IMR-90 (cell line): ENCODE measurements around the gene RGS7BP. TPM values are rescaled to one million over a fixed set of nuclear protein-coding genes. Genes with fewer than 3 reads are reported as not detected.

Experiments
- ATAC-seq: fragments of 200-7000 bp; cut with Tn5 transposase; 2 replicates; pipeline ENCODE4 v1.9.1; 2020; ENCODE audit warnings: low read depth, mild to moderate bottlenecking, moderate library complexity
- BruUV-seq: library from RNA; stranded (reverse); fragments of 400-500 nt; replicated peaks from 2 replicates; lab custom pipeline; 2021; lab: Mats Ljungman, UMichigan
- CTCF ChIA-PET: fragments of 300-600 bp; formaldehyde crosslinking; extraction: SDS; loops from one replicate; lab custom pipeline; 2021; ENCODE audit warnings: antibody characterized with exemption; lab: Yijun Ruan, JAX
- POLR2A ChIA-PET: fragments of 300-600 bp; sonication (Branson Sonifier 250); formaldehyde crosslinking; loops from one replicate; lab custom pipeline; 2022; ENCODE audit warnings: antibody characterized with exemption; ENCODE audit not compliant: unreplicated experiment; lab: Charles Lee
- DNase-seq: peaks from one replicate; pipeline ENCODE4 v3.0.0; 2013
- H2AFZ ChIP-seq: replicated peaks from 2 replicates; pipeline ENCODE3; 2013; ENCODE audit warnings: low read length, mild to moderate bottlenecking; ENCODE audit not compliant: poor library complexity
- H2AK5ac ChIP-seq: 2 replicates; pipeline ENCODE4 v1.6.1; 2013; ENCODE audit warnings: low read depth, low read length, inconsistent platforms
- H2AK9ac ChIP-seq: replicated peaks from 2 replicates; pipeline ENCODE3; 2013; ENCODE audit warnings: mild to moderate bottlenecking, low read depth, low read length, moderate library complexity; ENCODE audit not compliant: poor library complexity
- H2BK120ac ChIP-seq: 2 replicates; pipeline ENCODE4 v1.6.1; 2013; ENCODE audit warnings: low read depth, low read length, inconsistent platforms
- H2BK15ac ChIP-seq: 3 replicates; pipeline ENCODE4 v1.6.1; 2013; ENCODE audit warnings: low read depth, low read length, inconsistent platforms
- H2BK20ac ChIP-seq: 2 replicates; pipeline ENCODE4 v1.6.1; 2013; ENCODE audit warnings: low read depth, mild to moderate bottlenecking, inconsistent platforms, low read length, moderate library complexity
- H2BK5ac ChIP-seq: 2 replicates; pipeline ENCODE4 v1.6.1; 2013; ENCODE audit warnings: mild to moderate bottlenecking, low read depth, low read length, inconsistent platforms; ENCODE audit not compliant: poor library complexity, severe bottlenecking
- H3K14ac ChIP-seq: replicated peaks from 2 replicates; pipeline ENCODE4 v1.6.1; 2013; ENCODE audit warnings: low read depth, low read length, inconsistent platforms
- H3K18ac ChIP-seq: 2 replicates; pipeline ENCODE4 v1.6.1; 2013; ENCODE audit warnings: low read depth, low read length, control low read depth
- H3K23ac ChIP-seq: 2 replicates; pipeline ENCODE4 v1.6.1; 2013; ENCODE audit warnings: low read depth, low read length, inconsistent platforms
- H3K27ac ChIP-seq: 2 replicates; pipeline ENCODE4 v1.5.1; 2013; ENCODE audit warnings: mild to moderate bottlenecking, control low read depth, low read length; ENCODE audit not compliant: insufficient read depth
- H3K27me3 ChIP-seq: 2 replicates; pipeline ENCODE4 v1.6.1; 2013; ENCODE audit warnings: low read length; ENCODE audit not compliant: control insufficient read depth, insufficient read depth
- H3K36me3 ChIP-seq: 2 replicates; pipeline ENCODE4 v1.6.1; 2013; ENCODE audit warnings: low read length, mixed read lengths; ENCODE audit not compliant: control insufficient read depth, insufficient read depth
- H3K4ac ChIP-seq: 2 replicates; pipeline ENCODE4 v1.6.1; 2013; ENCODE audit warnings: low read depth, low read length, inconsistent platforms
- H3K4me1 ChIP-seq: 2 replicates; pipeline ENCODE4 v1.6.1; 2013; ENCODE audit warnings: low read length, mixed read lengths; ENCODE audit not compliant: control insufficient read depth, insufficient read depth
- H3K4me2 ChIP-seq: 2 replicates; pipeline ENCODE4 v1.6.1; 2013; ENCODE audit warnings: low read depth, mild to moderate bottlenecking, control low read depth, low read length, moderate library complexity
- H3K4me3 ChIP-seq: 2 replicates; pipeline ENCODE4 v1.5.1; 2013; ENCODE audit warnings: low read depth, mild to moderate bottlenecking, control low read depth, low read length, moderate library complexity; ENCODE audit not compliant: insufficient read depth
- H3K56ac ChIP-seq: 2 replicates; pipeline ENCODE4 v1.6.1; 2013; ENCODE audit warnings: low read length, inconsistent platforms; ENCODE audit not compliant: insufficient read depth; ENCODE audit errors: extremely low read depth
- H3K79me1 ChIP-seq, 2 experiments: 2 replicates each; pipeline ENCODE4 v1.6.1; 2013; ENCODE audit warnings: low read length in 2 of 2, inconsistent platforms in 1 of 2, low read depth in 1 of 2
- H3K9ac ChIP-seq: 2 replicates; pipeline ENCODE4 v1.6.1; 2013; ENCODE audit warnings: low read depth, low read length, control low read depth
- H3K9me1 ChIP-seq: 2 replicates; pipeline ENCODE4 v1.6.1; 2013; ENCODE audit warnings: low read length, inconsistent platforms; ENCODE audit not compliant: insufficient read depth
- H3K9me3 ChIP-seq: 2 replicates; pipeline ENCODE4 v1.6.1; 2013; ENCODE audit warnings: low read length; ENCODE audit not compliant: control insufficient read depth, insufficient read depth
- H4K20me1 ChIP-seq: 2 replicates; pipeline ENCODE4 v1.6.1; 2013; ENCODE audit warnings: low read length, inconsistent platforms; ENCODE audit not compliant: insufficient read depth
- H4K5ac ChIP-seq: 2 replicates; pipeline ENCODE4 v1.6.1; 2013; ENCODE audit warnings: mild to moderate bottlenecking, low read depth, low read length, control low read depth
- H4K8ac ChIP-seq, 2 experiments: 2 replicates each; pipeline ENCODE4 v1.6.1; 2013; ENCODE audit warnings: low read depth in 2 of 2, low read length in 2 of 2, control low read depth in 1 of 2, inconsistent platforms in 1 of 2
- H4K91ac ChIP-seq: 2 replicates; pipeline ENCODE4 v1.6.1; 2013; ENCODE audit warnings: low read depth, low read length, inconsistent platforms; ENCODE audit not compliant: insufficient read depth
- BHLHE40 ChIP-seq: fragments of 150-350 bp; IDR thresholded peaks from 2 replicates; pipeline ENCODE4 v1.6.1; 2016; ENCODE audit warnings: mild to moderate bottlenecking, low read depth, low read length
- CEBPB ChIP-seq: IDR thresholded peaks from 2 replicates; pipeline ENCODE4 v1.6.1; 2012; ENCODE audit warnings: low read depth, low read length, improper control_type of control experiment
- CHD1 ChIP-seq: IDR thresholded peaks from 2 replicates; pipeline ENCODE4 v1.6.1; 2012; ENCODE audit warnings: low read depth, low read length, improper control_type of control experiment
- CTCF ChIP-seq: conservative IDR thresholded peaks from 2 replicates; pipeline ENCODE4 v1.5.1; 2012; ENCODE audit warnings: mild to moderate bottlenecking, low read depth, low read length, improper control_type of control experiment
- FOS ChIP-seq: fragments of 150-350 bp; IDR thresholded peaks from 2 replicates; pipeline ENCODE4 v1.6.1; 2016; ENCODE audit warnings: low read depth, low read length
- MAFK ChIP-seq: IDR thresholded peaks from 2 replicates; pipeline ENCODE4 v1.6.1; 2012; ENCODE audit warnings: low read depth, low read length, improper control_type of control experiment
- MAZ ChIP-seq: IDR thresholded peaks from 2 replicates; pipeline ENCODE4 v1.6.1; 2012; ENCODE audit warnings: low read depth, mild to moderate bottlenecking, low read length, improper control_type of control experiment, moderate library complexity, borderline replicate concordance
- MXI1 ChIP-seq: IDR thresholded peaks from 2 replicates; pipeline ENCODE4 v1.6.1; 2012; ENCODE audit warnings: low read depth, mild to moderate bottlenecking, low read length, moderate library complexity, borderline replicate concordance
- NFE2L2 ChIP-seq: fragments of 150-350 bp; IDR thresholded peaks from 2 replicates; pipeline ENCODE4 v1.6.1; 2016; ENCODE audit warnings: low read depth, mild to moderate bottlenecking, low read length
- RAD21 ChIP-seq: IDR thresholded peaks from 2 replicates; pipeline ENCODE4 v1.6.1; 2012; ENCODE audit warnings: low read length, improper control_type of control experiment
- RCOR1 ChIP-seq: IDR thresholded peaks from 2 replicates; pipeline ENCODE4 v1.6.1; 2012; ENCODE audit warnings: mild to moderate bottlenecking, low read length, improper control_type of control experiment; ENCODE audit not compliant: insufficient replicate concordance
- RFX5 ChIP-seq: IDR thresholded peaks from 2 replicates; pipeline ENCODE4 v1.8.0; 2012; ENCODE audit warnings: low read depth, mild to moderate bottlenecking, low read length, moderate library complexity
- SMC3 ChIP-seq: fragments of 150-350 bp; IDR thresholded peaks from 2 replicates; pipeline ENCODE4 v1.6.1; 2016; ENCODE audit warnings: low read depth, mild to moderate bottlenecking, antibody characterized with exemption, low read length, moderate library complexity
- WGBS, 2 experiments: methylation state at CpG; one replicate each; pipeline versions ENCODE4 v1.1.5 to v1.1.7; 2013; ENCODE audit warnings: missing lambda C conversion rate in 2 of 2; ENCODE audit not compliant: insufficient read length in 1 of 2; ENCODE audit errors: extremely low coverage in 2 of 2; 5-methylcytosine and 5-hydroxymethylcytosine counted together
- dilution Hi-C: fragments of 300-500 bp; cut with HindIII; formaldehyde crosslinking; loops from one replicate; pipeline ENCODE4 v1.14.3; 2018; ENCODE audit warnings: low sequenced_read_pairs; ENCODE audit not compliant: unreplicated experiment
- in situ Hi-C: fragments of 300-500 bp; cut with MboI; formaldehyde crosslinking; loops from 3 replicates; pipeline ENCODE4 v1.14.3; 2019; ENCODE audit warnings: low sequenced_read_pairs, inconsistent platforms, mixed read lengths
- intact Hi-C: fragments of 100-400 bp; cut with micrococcal nuclease; formaldehyde crosslinking; loops from 2 replicates; pipeline ENCODE4 v1.10.0; 2022
- polyA plus RNA-seq, 3 experiments: library from polyadenylated mRNA; depleted of rRNA; stranded (reverse); fragments of >200 nt; gene quantifications; 2 replicates each; pipeline ENCODE4 v1.2.3, GENCODE V29; 2012; ENCODE audit warnings: low replicate concordance in 1 of 3
- total RNA-seq: library from RNA; depleted of rRNA; stranded (reverse); fragments of >200 nt; gene quantifications from 2 replicates; pipeline ENCODE4 v1.2.3, GENCODE V29; 2012
- TF ChIP-seq, protein P1 (sequence below): fragments of 150-350 bp; IDR thresholded peaks from 2 replicates; pipeline ENCODE4 v1.6.1; 2017; ENCODE audit warnings: mild to moderate bottlenecking, antibody characterized with exemption, low read length, low read depth

Gene RGS7BP
- total and polyA plus RNA-seq, 2 of the 4 experiments (the other 2 are of a cell fraction), result not detected

- Histone ChIP-seq H3K27ac (no peak overlapping the region), H2AK9ac (no peak overlapping the region), H3K27me3 (peaks cover 2% of the 10 kb centered on the region; the same call in 1 of the 2 replicates), H4K91ac (no peak overlapping the region), H3K56ac (no peak overlapping the region), H3K18ac (no peak overlapping the region), H4K20me1 (no peaks in the 10 kb centered on the region), H3K9me3 (no peaks in the 10 kb centered on the region), H3K14ac (no peak overlapping the region), H3K4me3 (no peak overlapping the region), H4K5ac (no peak overlapping the region), H3K9ac (no peak overlapping the region), H4K8ac (no peak overlapping the region), H3K23ac (no peak overlapping the region), H2AK5ac (no peak overlapping the region), H2BK120ac (no peak overlapping the region), H3K79me1 (no peaks in the 10 kb centered on the region), H2BK15ac (no peak overlapping the region), H2BK5ac (no peak overlapping the region), H3K4me2 (no peak overlapping the region), H3K36me3 (no peaks in the 10 kb centered on the region), H2AFZ (no peak overlapping the region), H3K4ac (no peak overlapping the region), H3K9me1 (no peaks in the 10 kb centered on the region), H3K4me1 (no peaks in the 10 kb centered on the region), H2BK20ac (no peak overlapping the region)
- dilution Hi-C loops (no loop called here), intact Hi-C loops (no loop called here), in situ Hi-C loops (no loop called here)
- no TSS peak for BruUV-seq
- WGBS, 2 experiments, result no CpG with 5 or more reads among the region's 4 CpGs
- TF ChIP-seq CTCF (no peak), NFE2L2 (no peak), MAZ (no peak), RFX5 (no peak), MXI1 (no peak), CHD1 (no peak), MAFK (no peak), RAD21 (no peak), BHLHE40 (no peak), FOS (no peak), CEBPB (no peak), SMC3 (no peak), RCOR1 (no peak)
- TF ChIP-seq, protein P1, sequence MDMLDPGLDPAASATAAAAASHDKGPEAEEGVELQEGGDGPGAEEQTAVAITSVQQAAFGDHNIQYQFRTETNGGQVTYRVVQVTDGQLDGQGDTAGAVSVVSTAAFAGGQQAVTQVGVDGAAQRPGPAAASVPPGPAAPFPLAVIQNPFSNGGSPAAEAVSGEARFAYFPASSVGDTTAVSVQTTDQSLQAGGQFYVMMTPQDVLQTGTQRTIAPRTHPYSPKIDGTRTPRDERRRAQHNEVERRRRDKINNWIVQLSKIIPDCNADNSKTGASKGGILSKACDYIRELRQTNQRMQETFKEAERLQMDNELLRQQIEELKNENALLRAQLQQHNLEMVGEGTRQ, result no peak
- CTCF ChIA-PET, result no interaction called here
- POLR2A ChIA-PET, result no interaction called here
- ATAC-seq (no peak), DNase-seq (no peak)
These were observed 79.8 kb downstream of the RGS7BP start for GRCh38 chr5:64585646-64586045.
